GM19455 (cell line): ENCODE data around the gene LRRIQ1.
"Not testable (repeated sequence)": the region's sequence is repeated elsewhere in the genome, so short reads cannot be mapped to it uniquely, and the experiment has no call there.

Experiments
- ATAC-seq: cut with Tn5 transposase; IDR thresholded peaks from one replicate; pipeline ENCODE4 v1.9.1; 2021; ENCODE audit not compliant: unreplicated experiment

The LRRIQ1 gene, protein sequence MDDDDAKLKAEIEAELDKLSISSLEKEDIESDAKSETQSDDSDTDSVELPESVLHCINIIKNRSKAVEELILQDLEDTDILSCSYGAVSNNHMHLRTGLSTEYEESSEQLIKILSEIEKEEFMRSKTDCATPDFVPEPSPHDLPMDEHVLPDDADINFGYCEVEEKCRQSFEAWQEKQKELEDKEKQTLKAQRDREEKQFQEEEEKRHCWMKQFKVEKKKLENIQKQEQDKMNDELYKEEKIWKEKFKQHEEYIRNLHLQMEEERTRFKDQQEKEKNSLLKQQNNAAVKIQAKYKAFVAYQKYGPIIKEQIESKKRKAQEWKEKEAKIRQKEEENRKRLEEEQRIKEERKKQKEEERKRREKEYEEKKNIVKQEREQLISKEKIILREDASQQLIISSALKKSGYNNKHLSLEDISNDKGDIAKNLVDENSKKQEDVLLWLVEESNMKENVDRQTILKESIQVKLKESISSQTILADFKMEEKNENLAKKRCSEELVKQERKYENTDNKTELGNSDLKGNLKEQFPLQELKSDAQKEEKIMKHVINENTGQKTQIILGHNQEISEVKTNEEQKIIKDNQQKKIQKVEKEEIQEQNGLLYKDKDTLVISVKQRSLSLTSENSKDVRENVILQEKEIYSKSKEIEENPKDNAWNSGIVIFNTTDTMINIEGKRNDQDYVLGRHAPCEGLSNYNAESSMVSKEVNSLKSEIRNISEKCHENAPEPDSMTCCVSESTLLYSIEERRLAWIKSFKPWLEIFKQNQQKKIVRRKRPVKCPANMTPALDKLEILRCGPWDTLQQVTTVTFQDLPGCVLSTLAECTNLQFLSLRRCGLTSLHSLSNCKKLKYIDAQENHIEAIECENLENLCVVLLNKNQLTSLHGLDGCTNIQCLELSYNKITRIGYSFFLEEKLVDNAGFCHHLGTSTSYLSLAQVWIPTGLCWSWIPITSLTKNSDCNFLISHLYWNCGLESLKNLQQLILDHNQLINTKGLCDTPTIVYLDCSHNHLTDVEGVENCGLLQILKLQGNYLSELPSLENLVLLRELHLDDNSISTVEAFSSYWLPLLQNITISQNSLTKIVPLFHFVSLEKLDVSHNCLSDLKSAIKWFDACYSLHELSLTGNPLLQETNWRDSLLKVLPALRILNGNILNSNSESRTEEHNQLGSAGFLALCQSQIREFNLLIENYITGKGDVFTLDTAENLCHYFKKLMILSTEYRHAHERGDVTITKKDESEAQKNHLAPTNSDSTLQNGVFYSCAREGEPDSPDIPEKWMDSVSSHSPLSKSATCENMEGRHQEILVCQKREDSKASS (N-terminal part only)

DNA sequence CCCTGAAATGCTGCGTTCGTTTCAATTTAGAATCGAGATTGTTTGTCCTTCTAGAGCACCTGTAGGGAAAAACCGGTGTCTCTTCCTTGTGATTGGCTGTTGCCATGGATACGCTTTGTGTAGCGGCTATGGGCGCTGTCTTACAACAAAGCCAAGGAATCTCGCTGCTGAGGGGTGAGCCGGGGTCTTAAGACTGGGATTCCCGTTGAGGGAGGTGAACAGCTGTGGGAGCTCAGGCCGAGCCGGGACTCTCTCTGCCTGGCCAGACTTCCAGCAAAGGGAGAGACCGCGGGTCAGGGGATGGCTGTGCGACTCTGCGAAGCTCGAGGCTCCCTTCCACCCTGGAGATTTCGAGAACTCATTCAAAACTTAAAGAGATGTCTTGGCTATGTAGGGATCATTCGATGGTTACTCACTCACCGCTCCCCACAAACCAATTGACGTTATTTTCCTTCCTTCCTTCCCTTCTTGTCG, at the start of gene LRRIQ1, which contains the start of gene TSPAN19:
LRRIQ1 (plus strand) TSS at position 118 of the 474 bp plus-strand sequence. CDS start 1,826 bp downstream, outside the sequence.
TSPAN19 (minus strand) TSS at position 44 of the 474 bp plus-strand sequence. CDS start 6,331 bp downstream, outside the sequence.
- peak; percentile 90 for ATAC-seq

DNA sequence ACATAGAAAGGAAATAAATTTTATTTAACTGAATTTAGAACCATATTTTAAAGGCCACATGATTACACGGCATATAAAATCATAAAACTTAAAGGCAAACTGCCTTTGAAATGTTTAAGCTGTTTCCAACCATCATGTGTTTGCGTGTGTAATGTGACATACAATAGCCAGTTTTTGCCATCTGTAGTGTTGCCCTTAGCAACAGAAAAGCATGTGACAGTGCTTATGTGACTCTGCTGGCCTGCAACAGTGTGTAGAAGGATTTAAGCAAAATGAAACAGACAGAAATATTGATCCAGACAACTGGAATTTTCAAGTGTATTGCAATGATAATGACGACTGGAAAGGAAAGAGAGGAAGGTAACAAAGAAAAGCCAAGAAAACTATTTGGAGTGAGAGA, 49.6 kb upstream of the LRRIQ1 start:
- no peak for ATAC-seq

DNA sequence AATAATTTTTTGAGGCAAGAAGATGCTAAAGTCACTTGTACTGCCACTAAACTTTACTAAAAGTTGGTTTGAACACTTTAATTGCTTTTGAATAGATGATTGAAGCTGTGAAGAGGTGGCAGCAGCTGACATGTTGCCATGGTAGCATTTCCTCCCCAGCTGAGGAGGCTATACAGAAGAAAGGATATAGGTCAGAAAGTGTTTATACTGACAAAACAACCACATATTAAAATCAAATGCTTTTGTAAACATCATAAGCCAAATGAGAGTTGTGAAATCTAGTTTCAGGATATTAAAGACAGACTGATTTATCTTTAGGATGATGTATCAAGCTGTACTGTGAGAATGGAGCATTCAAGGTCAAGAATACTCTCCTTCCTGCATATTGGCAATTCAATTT, 41.7 kb upstream of the LRRIQ1 start:
- ATAC-seq: no peak

DNA sequence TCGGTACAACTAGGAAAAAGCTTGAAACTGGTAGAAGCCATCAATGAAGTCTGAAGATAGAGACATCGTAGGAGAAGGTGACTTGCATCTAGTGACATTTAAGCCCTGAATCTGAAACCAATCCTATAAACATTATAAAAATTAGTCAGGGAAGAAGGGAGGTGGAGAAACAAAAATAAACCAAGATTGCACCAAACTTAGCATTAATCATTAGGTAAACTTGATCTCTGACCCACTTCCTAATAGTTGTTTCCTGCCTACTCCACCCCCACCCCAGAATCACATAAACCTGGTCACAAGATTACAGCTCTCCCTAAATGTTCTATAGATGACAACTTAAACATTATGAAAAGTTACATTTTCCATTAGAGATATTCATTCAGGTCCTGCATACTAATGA, 40.5 kb upstream of the LRRIQ1 start:
- no peak for ATAC-seq

DNA sequence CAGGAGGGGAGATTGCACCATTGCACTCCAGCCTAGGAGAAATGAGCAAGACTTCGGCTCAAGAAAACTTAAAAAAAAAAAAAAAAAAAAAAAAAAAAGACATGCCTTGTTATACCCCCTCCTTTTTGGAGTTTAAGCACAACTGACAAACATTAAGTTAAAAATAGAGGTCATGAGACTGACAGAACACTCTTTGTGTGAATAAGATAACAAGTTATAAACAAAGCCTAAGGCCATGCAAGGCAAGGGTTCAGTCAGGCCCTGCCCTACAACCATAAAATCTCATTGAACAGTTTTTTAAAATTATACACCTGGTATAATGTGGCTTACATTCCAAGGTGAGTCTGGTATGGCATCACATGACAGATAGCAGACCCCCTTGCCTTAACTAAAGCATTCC, 39.4 kb upstream of the LRRIQ1 start:
- no peak for ATAC-seq

DNA sequence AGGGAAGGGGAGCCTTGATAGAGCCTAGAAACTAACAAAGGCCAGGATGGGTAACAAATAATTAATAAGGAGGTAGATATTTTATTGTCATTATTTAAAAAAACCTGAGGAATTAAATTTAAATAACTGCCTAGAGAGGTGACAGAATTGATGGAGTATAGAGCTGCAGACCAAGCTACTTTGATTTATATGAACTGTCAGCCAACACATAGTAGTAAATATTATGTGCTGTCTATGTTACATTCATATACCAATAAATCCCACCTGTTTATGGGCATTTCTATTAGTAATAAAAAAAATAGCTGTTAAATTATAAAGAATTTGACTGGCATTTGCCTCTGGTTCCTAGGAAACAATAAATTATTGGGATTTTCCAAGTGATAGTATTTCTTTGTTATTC, 37.8 kb upstream of the LRRIQ1 start:
- no peak for ATAC-seq

DNA sequence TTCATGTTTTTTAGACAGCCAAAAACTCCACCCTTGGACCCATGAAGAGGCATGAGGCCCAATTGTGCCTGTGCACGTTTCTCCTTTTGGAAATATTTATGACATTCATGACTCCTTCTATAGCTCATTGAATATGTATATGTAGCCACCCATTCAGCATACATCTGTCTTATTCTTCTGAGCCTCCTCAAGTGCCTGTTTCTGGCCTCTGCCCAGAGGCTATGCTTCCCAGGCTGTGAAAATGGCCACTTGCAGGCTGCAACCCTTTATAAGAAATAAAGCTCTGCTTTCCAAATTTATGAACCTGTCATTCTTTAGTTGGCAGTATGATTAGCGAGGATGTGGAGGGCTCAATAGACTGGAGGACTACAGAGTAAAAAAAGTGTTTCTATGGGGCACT, 35.4 kb upstream of the LRRIQ1 start:
- ATAC-seq: no peak

DNA sequence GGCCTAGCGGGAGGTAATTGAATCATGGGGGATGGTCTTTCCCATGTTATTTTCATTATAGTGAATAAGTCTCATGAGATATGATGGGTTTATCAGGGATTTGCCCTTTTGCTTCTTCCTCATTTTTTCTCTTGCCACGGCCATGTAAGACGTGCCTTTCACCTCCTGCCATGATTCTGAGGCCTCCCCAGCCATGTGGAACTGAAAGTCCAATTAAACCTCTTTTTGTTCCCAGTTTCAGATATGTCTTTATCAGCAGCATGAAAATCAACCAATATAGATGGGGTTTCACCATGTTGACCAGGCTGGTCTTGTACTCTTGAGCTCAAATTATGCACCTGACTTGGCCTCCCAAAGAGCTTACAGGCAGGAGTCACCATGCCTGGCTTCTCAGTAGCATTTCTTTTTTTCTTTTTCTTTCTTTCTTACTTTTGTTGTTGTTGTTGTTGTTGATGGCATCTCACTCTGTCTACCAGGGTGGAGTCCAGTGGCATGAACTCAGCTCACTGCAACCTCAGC, 33.3 kb upstream of the LRRIQ1 start:
- ATAC-seq: no peak

DNA sequence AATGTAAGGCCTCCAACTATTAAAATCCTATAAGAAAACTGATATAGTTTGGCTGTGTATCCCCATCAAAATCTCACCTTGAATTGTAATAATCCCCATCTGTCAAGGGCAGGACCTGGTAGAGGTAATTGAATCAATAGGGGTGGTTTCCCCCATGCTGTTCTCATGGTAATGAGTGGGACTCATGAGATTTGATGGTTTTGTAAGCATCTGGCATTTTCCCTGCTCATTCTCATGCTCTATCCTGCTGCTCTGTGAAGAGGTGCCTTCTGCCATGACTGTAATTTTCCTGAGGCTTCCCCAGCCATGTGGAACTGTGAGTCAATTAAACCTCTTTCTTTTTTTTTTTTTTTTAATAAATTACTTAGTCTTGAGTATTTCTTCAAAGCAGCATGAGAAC, 31.9 kb upstream of the LRRIQ1 start:
- ATAC-seq: no peak

DNA sequence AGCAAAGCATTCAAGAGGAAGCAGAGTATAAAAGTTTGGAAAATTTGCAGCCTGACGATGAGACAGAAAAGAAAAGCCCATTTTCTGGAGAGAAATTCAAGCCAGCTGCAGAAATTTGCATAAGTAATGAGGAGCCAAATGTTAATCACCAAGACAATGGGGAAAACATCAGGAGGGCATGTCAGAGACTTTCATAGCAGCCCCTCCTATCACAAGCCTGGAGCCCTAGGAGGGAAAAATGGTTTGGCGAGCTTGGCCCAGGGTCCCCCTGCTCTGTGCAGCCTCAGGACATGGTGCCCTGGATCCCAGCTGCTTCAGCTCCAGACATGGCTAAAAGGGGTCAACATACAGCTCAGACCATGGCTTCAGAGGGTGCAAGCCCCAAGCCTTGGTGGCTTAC, 31.1 kb upstream of the LRRIQ1 start:
- not testable (repeated sequence) for ATAC-seq

DNA sequence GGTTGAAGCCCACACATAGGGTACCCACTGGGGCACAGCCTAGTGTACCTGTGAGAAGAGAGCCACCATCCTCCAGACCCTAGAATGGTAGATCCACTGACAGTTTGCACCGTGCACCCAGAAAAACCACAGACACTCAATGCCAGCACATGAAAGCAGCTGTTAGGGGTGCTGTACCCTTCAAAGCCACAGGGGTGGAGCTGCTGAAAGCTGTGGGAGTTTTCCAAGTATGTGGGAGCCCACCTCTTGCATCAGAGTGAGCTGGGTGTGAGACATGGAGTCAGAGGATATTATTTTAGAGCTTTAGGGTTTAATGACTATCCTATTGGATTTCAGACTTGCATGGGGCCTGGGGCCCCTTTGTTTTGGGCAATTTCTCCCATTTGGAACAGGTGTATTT, 30.5 kb upstream of the LRRIQ1 start:
- ATAC-seq: no peak

DNA sequence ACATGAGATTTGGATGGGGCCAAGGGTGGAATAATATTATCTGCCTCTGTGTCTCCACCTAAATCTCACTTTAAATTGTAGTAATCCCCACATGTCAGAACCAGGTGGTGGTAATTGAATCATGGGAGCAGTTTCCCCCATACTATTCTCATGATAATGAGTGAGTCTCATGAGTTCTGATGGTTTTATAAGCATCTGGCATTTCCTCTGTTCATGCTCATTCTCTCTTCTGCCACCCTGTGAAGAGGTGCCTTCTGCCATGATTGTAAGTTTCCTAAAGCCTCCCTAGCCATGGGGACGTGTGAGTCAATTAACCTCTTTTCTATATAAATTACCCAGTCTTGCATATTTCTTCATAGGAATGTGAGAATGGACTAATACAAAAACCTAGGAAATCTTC, 29.9 kb upstream of the LRRIQ1 start:
- ATAC-seq: no peak

DNA sequence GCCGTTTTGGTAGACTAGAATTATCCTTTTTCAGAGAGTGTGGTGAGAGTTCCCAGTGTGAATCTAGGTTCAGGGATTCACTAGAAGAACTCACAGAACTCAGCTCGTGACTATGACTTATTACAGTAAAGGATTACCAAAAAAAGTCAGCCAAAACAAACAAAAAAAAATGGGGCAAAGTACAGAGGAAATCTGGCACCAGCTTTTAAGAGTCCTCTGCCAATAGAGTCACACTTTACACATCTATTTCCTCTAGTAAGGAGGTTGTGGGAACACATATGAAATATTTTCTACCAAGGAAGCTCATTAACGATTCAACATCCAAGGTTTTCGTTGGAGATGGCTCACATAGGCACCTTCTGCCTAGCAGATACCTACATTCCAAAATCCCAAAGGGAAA, 28.3 kb upstream of the LRRIQ1 start:
- no peak for ATAC-seq

DNA sequence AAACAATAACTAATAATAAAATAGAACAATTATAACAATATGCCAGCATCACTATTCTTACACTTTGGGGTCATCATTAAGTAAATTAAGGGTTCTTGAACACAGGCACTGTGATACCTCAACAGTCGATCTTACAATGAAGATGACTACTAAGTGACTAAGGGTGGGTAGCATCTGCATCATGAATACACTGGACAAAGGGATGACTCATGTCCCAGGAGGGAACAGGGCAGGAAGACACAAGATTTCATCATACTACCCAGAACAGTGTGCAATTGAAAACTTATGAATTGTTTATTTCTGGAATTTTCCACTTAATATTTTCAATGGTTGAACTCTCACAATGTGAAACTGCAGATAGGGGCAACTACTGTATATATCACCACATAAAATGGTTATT, 19.7 kb upstream of the LRRIQ1 start:
- no peak for ATAC-seq

DNA sequence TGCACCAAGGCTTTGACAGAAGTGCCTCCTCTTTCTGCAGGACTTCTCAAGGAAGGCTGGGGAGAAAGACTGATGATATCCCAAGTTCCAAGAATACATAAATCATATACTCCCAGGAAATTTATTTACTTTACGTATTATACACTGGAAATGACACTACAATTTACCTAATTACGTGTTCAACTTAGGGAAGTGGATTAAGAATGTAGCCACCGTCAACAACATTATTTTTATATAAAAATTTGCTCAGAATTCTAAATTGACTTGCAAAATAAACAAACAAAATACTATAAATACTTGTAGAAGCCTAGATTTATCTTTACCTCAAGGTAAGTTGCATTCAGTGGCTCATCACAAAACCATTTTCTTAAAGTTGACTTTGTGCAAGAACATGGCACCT, 19.0 kb upstream of the LRRIQ1 start:
- ATAC-seq: no peak

DNA sequence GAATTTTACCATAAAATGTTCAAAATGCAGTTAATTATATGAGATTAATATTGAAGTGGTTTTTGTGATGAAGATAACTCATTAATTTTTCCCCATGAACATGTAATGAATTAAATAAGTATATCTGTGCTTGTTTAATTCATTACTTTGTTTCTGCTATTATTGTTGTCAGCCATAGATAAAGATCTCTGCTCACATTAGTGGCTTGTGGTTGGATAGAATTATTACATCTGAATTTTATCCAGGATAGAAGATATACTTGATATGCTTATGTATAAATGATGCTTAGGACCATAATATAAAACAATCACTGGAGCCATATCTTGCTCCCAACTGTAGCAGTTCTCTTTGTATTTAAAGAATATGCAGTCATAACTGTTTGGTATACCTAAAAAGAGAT, 18.5 kb upstream of the LRRIQ1 start:
- no peak for ATAC-seq

DNA sequence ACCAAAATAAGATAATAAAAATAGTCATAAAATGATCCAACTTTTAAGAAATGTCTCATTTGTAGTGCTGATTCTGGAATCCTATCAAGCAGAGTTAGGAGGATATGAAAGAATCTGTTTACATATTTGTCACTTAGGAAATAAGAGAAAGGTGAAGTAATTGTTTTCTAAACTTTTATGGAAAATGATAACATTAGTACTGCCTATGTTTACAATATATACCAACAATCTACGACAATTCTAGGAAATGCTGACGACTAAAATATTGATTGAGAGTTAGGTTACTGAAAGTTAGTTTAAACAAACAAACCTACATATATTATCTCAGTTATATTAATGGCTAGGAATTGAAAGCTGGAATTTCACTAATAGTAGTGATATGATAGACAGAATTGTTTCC, 18.1 kb upstream of the LRRIQ1 start:
- no peak for ATAC-seq

DNA sequence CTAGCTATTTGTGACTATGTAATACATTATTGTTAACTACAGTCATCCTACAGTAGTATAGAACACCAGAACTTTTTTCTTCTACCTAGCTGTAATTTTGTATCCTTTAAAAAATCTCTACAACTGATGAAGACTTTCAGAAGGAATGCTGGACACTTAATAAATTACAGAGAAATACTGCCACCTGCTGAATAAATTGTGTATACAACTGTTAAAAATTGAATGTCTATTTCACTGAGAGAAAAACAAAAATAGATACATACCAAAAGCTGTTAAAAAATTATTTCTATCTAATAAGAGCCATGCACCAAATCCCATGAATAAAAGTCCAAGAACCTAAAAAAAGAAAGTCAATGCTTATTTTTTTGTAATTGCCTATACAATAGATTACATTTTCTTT, 6.7 kb upstream of the LRRIQ1 start:
- ATAC-seq: peak; percentile 59

DNA sequence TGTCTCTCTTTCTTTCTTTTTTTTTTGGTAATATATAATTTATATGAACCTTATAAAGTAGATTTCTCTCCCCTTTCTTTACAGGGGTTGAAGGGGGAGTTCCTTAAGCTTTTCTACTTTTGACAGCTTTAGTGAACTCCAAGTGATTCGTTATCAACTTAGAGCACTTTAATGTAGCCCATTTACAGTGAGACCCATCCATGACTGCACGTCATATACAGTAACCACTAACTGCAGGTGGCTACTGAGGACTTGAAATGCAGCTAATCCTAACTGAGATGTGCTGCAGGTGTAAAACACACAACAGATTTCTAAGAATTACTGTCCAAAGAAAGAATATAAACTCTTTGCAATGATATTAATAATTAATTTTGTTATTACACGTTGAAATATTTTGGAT, 582 bp downstream of the LRRIQ1 start:
- ATAC-seq: peak; percentile 15

DNA sequence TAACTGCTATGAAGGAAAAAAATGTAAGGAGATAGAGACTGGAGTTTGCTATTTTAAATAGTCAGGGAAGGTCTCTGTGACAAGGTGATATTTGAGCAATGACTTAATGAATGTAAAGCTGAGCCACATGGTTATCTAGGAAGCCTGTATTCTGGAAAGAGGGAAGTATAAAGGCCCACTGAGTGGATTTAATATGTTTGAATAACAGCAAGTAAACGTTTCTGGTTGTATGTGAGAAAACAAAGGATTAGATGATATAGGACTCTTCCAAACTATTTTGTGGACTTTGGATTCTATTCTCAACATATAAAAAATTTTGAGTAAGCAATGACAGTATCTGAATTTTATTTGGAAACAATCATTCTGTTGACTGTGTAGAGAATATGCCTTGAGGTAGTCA, 5.2 kb downstream of the LRRIQ1 start:
- ATAC-seq: no peak

DNA sequence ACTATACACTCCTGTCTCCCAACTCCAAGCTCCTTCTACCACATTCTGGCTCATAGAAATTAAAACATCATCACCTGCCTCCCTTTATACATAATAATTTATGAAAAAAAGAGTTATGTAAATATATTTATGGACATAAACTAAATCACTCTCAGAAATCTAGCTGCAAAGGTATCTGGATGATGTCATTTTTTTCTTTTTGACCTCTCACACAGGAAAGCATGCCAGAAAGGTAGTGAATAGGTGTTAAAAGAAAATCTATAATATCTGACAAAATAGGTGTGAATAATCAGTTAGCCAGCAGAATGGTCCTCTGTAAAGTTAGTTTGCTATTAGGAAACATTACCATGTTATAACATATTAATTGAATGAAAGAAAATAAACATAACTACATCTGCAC, 7.7 kb downstream of the LRRIQ1 start:
- no peak for ATAC-seq
